Right lobe of liver (tissue), 6 donors: ENCODE results near the gene VSX1. TPM values are rescaled to one million over a fixed set of nuclear protein-coding genes. Genes with fewer than 3 reads are reported as not detected.

Source experiments
- ATAC-seq, 4 donors: fragments of 200-7000 bp; cut with Tn5 transposase; one replicate each; pipeline ENCODE4 v1.9.1; 2020; ENCODE audit warnings: mild to moderate bottlenecking in 4 of 4, moderate library complexity in 4 of 4
- DNase-seq, 3 donors: peaks; one replicate each; pipeline ENCODE4 v3.0.0-alpha.2; 2020
- H3K27ac ChIP-seq, 3 donors: fragments of 200-600 bp; one replicate each; pipeline ENCODE4 v1.8.0; 2022
- H3K27me3 ChIP-seq, 2 donors: fragments of 200-600 bp; one replicate each; pipeline ENCODE4 v1.8.0; 2022
- H3K36me3 ChIP-seq, 4 donors: fragments of 200-600 bp; sonication (generic) in 1 of 4; one replicate each; pipeline versions ENCODE4 v1.5.1 to v1.8.0; 2017 to 2022; ENCODE audit warnings: control low read depth in 1 of 4
- H3K4me1 ChIP-seq, 4 donors: fragments of 200-600 bp; sonication (generic) in 1 of 4; one replicate each; pipeline versions ENCODE4 v1.5.1 to v1.8.0; 2017 to 2022; ENCODE audit warnings: control low read depth in 1 of 4
- H3K4me3 ChIP-seq, 3 donors: fragments of 200-600 bp; one replicate each; pipeline ENCODE4 v1.8.0; 2022
- H3K9me3 ChIP-seq, 4 donors: fragments of 200-600 bp; sonication (generic) in 1 of 4; one replicate each; pipeline versions ENCODE4 v1.5.1 to v1.8.0; 2017 to 2022; ENCODE audit warnings: control low read depth in 1 of 4
- CTCF ChIP-seq, 4 donors: fragments of 200-600 bp in 3 of 4; fragments of 450-650 bp in 1 of 4; IDR thresholded peaks; one replicate each; pipeline versions ENCODE4 v1.5.1 to v1.8.0; 2016 to 2022; ENCODE audit warnings: antibody characterized with exemption in 4 of 4, mild to moderate bottlenecking in 2 of 4
- POLR2A ChIP-seq: fragments of 450-650 bp; IDR thresholded peaks from one replicate; pipeline ENCODE4 v1.6.1; 2017; ENCODE audit warnings: antibody characterized with exemption, mild to moderate bottlenecking
- WGBS: methylation state at CpG from one replicate; pipeline ENCODE4 v1.1.6; 2018; ENCODE audit warnings: low coverage, low lambda C conversion rate; ENCODE audit not compliant: insufficient coverage; ENCODE audit errors: missing lambda C conversion rate; 5-methylcytosine and 5-hydroxymethylcytosine counted together
- intact Hi-C, 2 donors: fragments of 100-400 bp; cut with DNase I; formaldehyde crosslinking; loops; one replicate each; pipeline versions ENCODE4 v1.11.2 to v1.14.1; 2022
- total RNA-seq, 6 experiments: library from RNA; depleted of rRNA in 2 of 6; stranded (reverse); fragments of >200 nt in 2 of 6; fragmentation: NEBNext Ultra II Directional in 3 of 6; extraction: Animal tissue kit (Norgen Biotek cat#: 25700) in 3 of 6; gene quantifications; one replicate each; pipeline versions ENCODE4 v1.1.0 to v1.2.4, GENCODE V29; 2016 to 2023
- donor health status: DM: no; HTN: yes; CAD: no.
- donor health status: DM: no; HTN: no; CAD: no.
- donor health status: DM: no; HTN: no; CAD: no.
- donor health status: DM: no; HTN: yes; CAD: no.
- donor health status: DM: no; HTN: yes; CAD: no.

Gene VSX1
- total RNA-seq, 6 experiments from 2014 or later: 0.25 to 0.73 TPM; not detected in 4

- Histone ChIP-seq H3K36me3 (no peaks in the 10 kb centered on the region), H3K4me1 (no peaks in the 10 kb centered on the region), H3K9me3 (no peaks in the 10 kb centered on the region), H3K27ac (no peak overlapping the region), H3K27me3 (no peaks in the 10 kb centered on the region), H3K4me3 (no peak overlapping the region)
- DNase-seq (no peak), ATAC-seq (no peak)
- 88% methylated on average over 8 of the region's 12 CpGs for WGBS
- intact Hi-C loops: loop anchor here in 1 of 2 donors (10.0 kb wide), 1 partner anchor 95 kb away; no protein-coding TSS in a partner anchor
- TF ChIP-seq POLR2A: no peak
- TF ChIP-seq CTCF (IDR thresholded peaks at IDR 0.05): no peak
Measured at GRCh38 chr20:25089662-25090061, 7.7 kb upstream of the VSX1 start.

GRCh38 chr20:25089096-25089495 lies 7.2 kb upstream of the VSX1 start:
- no peaks in the 10 kb centered on the region for H3K36me3 ChIP-seq

DNA sequence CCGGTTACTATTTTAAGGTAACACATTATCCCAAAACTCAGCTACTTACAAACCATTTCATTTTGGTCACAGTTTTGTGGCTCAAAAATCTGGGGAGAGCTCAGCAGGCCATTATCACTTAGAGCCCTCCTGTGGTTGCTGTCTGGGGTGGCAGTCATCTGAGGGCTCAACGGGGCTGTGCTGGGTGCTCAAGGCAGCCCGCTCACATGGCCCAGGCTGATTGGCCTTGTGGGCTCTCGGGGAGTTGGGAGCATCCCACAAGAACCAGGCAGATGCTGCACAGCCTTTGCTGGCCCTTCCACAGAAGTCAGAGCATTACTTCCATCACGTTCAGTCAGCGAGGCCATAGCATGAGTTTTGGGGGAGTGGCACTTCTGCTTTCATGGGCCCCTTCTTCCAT lies 6.3 kb upstream of the VSX1 start:
- DNase-seq (no peak), ATAC-seq (no peak)
- 93% methylated on average over 2 of the region's 6 CpGs for WGBS
- H3K36me3 ChIP-seq: no peaks in the 10 kb centered on the region
- no peaks in the 10 kb centered on the region for H3K4me1 ChIP-seq
- no peaks in the 10 kb centered on the region for H3K9me3 ChIP-seq
- H3K27ac ChIP-seq: no peak overlapping the region
- H3K4me3 ChIP-seq: no peak overlapping the region
- intact Hi-C loops: loop anchor here in 1 of 2 donors (10.0 kb wide), 1 partner anchor 97 kb away; no protein-coding TSS in a partner anchor
- no peak for TF ChIP-seq POLR2A
- TF ChIP-seq CTCF (IDR thresholded peaks at IDR 0.05): no peak
- peaks cover 8 to 13% of the 10 kb centered on the region in 2 donors for H3K27me3 ChIP-seq

More at GRCh38 chr20:25089096-25089495, 7.2 kb upstream of the VSX1 start:
- no peak for DNase-seq
- no peak for ATAC-seq
- H3K4me1 ChIP-seq: no peaks in the 10 kb centered on the region
- TF ChIP-seq POLR2A (no peak), CTCF (IDR thresholded peaks at IDR 0.05) (no peak)
- no peak overlapping the region for H3K27ac ChIP-seq
- intact Hi-C loops: loop anchor here in 1 of 2 donors (10.0 kb wide), 1 partner anchor 96 kb away; no protein-coding TSS in a partner anchor
- H3K27me3 ChIP-seq: peaks cover 3 to 5% of the 10 kb centered on the region in 2 donors
- no peak overlapping the region for H3K4me3 ChIP-seq
- H3K9me3 ChIP-seq: no peaks in the 10 kb centered on the region

DNA sequence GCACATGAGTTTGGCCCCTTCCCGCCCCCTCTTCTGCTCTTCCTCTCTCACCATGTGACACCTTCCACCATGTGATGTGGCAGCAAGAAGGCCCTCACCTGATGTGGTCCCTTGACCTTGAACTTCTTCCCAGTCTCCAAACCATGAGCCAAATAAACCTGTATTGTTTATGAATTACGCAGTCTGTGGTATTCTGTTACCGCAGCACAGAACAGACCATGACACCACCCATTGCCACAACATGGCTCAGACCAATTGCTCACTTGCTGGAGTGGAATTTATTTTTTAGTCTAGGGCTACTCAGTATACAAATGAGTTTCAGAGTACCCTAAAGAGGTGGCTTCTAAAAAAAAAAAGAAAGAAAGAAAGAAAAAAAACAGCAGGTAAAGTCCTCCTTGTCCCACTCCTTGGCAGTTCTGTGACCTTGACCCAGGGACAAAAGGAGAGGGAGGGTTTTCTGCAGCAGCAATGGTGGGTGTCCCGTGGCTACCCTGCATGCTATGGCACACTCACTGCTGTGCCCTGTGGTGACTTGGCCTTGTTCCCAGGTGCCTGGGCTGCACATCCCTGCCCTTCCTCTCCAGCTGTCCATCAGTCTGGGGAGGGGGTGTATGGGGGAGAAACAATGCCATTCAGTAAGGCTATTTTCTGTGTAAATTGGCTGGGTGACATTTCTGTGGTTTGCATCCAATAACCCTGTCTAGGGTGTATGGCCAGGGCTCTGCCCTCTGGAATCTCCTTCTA lies 5.4 kb upstream of the VSX1 start:
- 88% methylated on average over 2 of the region's 4 CpGs for WGBS
- ATAC-seq (no peak), DNase-seq (no peak)
- intact Hi-C loops: loop anchor here in 1 of 2 donors (10.0 kb wide), 1 partner anchor 97 kb away; no protein-coding TSS in a partner anchor
- Histone ChIP-seq H3K27ac (no peak overlapping the region), H3K27me3 (peaks cover 11 to 15% of the 10 kb centered on the region in 2 donors), H3K4me3 (no peak overlapping the region), H3K9me3 (no peaks in the 10 kb centered on the region), H3K36me3 (no peaks in the 10 kb centered on the region), H3K4me1 (no peaks in the 10 kb centered on the region)
- TF ChIP-seq CTCF (IDR thresholded peaks at IDR 0.05): no peak
- TF ChIP-seq POLR2A: no peak
